ENCODE results near the gene CLSTN1. TPM values are rescaled to one million over a fixed set of nuclear protein-coding genes. Genes with fewer than 3 reads are reported as not detected.

CLSTN1 gene
- total RNA-seq, 3 donors from 2014 or later: 166 to 275 (median 224) TPM

DNA sequence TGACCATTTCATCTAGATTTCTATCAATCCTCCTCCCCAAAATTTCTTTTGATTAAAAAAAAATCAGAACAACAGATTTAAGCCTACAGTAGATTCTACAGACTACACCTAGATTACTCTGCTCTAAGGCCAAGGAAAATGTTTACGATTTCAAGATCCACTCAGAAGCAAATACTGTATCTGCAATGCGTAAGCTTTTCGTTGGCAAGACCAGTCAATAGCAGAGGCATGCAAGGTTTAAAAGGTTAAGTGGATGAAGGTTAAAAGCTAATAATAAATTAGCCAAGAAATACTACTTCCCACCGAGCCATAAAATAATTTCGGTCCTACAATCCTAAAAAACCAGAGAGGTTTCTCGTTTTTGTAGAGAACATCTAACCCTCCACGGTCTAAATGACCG, 1.3 kb downstream of the CLSTN1 start:
- intact Hi-C loops (cut with DNase I, micrococcal nuclease): no loop called here
- Histone ChIP-seq H3K4me1 (ENCODE audit: low read depth) (peaks cover 30% of the 10 kb centered on the region), H3K4me3 (peak overlapping the region; percentile 80), H3K36me3 (ENCODE audit: low read depth) (no peaks in the 10 kb centered on the region), H3K9me3 (no peaks in the 10 kb centered on the region)
- ATAC-seq (no peak), DNase-seq (no peak)
- TF ChIP-seq CTCF (IDR thresholded peaks at IDR 0.05): no peak

DNA sequence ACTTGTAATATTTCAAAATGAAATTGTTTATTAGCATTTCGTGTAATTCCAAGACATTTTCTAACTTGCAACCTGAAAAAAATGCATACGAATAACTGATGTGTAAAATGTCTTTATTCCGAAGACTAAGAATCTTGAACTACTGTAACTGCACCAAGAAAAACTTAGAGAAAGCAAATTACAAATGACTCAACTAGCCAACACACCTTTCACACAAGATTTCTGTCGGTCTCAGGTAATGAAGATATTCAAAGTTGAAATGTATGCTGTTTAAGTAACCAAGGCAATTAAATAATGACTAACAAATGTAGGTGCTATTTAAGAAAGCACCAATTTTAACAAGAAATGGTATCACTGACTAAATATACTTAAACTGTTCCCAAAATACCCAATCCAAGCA, 2.1 kb downstream of the CLSTN1 start:
- Histone ChIP-seq H3K4me1 (ENCODE audit: low read depth) (peaks cover 32% of the 10 kb centered on the region), H3K9me3 (no peaks in the 10 kb centered on the region), H3K36me3 (ENCODE audit: low read depth) (no peaks in the 10 kb centered on the region), H3K4me3 (no peak overlapping the region)
- no peak for ATAC-seq
- DNase-seq: no peak
- TF ChIP-seq CTCF (IDR thresholded peaks at IDR 0.05): no peak
- intact Hi-C loops (cut with DNase I, micrococcal nuclease): no loop called here

- ATAC-seq: no peak
- Histone ChIP-seq H3K4me3 (no peak overlapping the region), H3K9me3 (no peaks in the 10 kb centered on the region), H3K4me1 (ENCODE audit: low read depth) (peaks cover 36% of the 10 kb centered on the region), H3K36me3 (ENCODE audit: low read depth) (no peaks in the 10 kb centered on the region)
- DNase-seq: no peak
- intact Hi-C loops (cut with DNase I, micrococcal nuclease): no loop called here
- no peak for TF ChIP-seq CTCF (IDR thresholded peaks at IDR 0.05)
Measured at GRCh38 chr1:9820521-9820920, 3.2 kb downstream of the CLSTN1 start.

DNA sequence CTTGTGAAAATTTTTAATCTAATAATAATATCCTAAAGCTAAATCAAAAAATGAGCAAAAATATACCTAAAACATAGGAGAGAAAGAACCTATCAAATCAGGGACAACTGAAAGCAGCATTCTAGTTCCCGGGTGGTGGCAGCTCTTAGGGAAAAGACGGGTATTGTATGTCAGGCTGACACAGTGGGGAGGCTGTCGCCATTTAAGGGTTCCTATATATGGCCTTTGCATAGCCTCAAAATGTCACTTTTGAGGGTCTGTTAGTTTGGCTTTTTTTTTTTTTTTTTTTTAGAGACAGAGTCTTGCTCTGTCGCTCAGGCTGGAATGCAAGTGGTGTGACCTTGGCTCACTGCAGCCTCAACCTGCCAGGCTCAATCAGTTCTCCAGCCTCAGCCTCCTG, 6.0 kb downstream of the CLSTN1 start:
- H3K36me3 ChIP-seq (ENCODE audit: low read depth): no peaks in the 10 kb centered on the region
- no peaks in the 10 kb centered on the region for H3K9me3 ChIP-seq
- H3K4me1 ChIP-seq (ENCODE audit: low read depth): peaks cover 33% of the 10 kb centered on the region
- TF ChIP-seq CTCF (IDR thresholded peaks at IDR 0.05): no peak
- ATAC-seq (no peak), DNase-seq (no peak)
- intact Hi-C loops (cut with DNase I, micrococcal nuclease): no loop called here
- no peak overlapping the region for H3K4me3 ChIP-seq

GRCh38 chr1:9816199-9816598, 7.6 kb downstream of the CLSTN1 start:
- intact Hi-C loops (cut with DNase I, micrococcal nuclease): no loop called here
- peak; percentile 56 for ATAC-seq
- H3K9me3 ChIP-seq: no peaks in the 10 kb centered on the region
- DNase-seq: no peak
- H3K4me3 ChIP-seq: no peak overlapping the region
- no peak for TF ChIP-seq CTCF (IDR thresholded peaks at IDR 0.05)
- H3K36me3 ChIP-seq (ENCODE audit: low read depth): no peaks in the 10 kb centered on the region
- H3K4me1 ChIP-seq (ENCODE audit: low read depth): peaks cover 32% of the 10 kb centered on the region

- DNase-seq: no peak
- intact Hi-C loops (cut with DNase I, micrococcal nuclease): no loop called here
- Histone ChIP-seq H3K4me3 (no peak overlapping the region), H3K36me3 (ENCODE audit: low read depth) (no peaks in the 10 kb centered on the region), H3K9me3 (no peaks in the 10 kb centered on the region), H3K4me1 (ENCODE audit: low read depth) (peaks cover 39% of the 10 kb centered on the region)
- ATAC-seq: peak; percentile 95
- no peak for TF ChIP-seq CTCF (IDR thresholded peaks at IDR 0.05)
Measured at GRCh38 chr1:9815150-9815549, 8.6 kb downstream of the CLSTN1 start.
